HG03439 (cell line): ENCODE data around the gene GLRX.

Experiments
- ATAC-seq: cut with Tn5 transposase; IDR thresholded peaks from one replicate; pipeline ENCODE4 v1.9.1; 2021; ENCODE audit warnings: mild to moderate bottlenecking, moderate library complexity; ENCODE audit not compliant: unreplicated experiment

GLRX gene

GRCh38 chr5:95822542-95823181, at the start of gene GLRX:
TSS of gene GLRX (minus strand) at chr5:95822726. CDS start at chr5:95822662, 64 bp downstream.
- ATAC-seq: peak; percentile 58

- no peak for ATAC-seq
These were observed 48.8 kb upstream of the GLRX start for GRCh38 chr5:95871146-95871806.

GRCh38 chr5:95870105-95870672, 47.7 kb upstream of the GLRX start:
- peak; percentile 59 for ATAC-seq

GRCh38 chr5:95869173-95869855, 46.8 kb upstream of the GLRX start:
- ATAC-seq: peak; percentile 38

GRCh38 chr5:95868136-95868535, 45.6 kb upstream of the GLRX start:
- no peak for ATAC-seq

GRCh38 chr5:95866435-95867040, 44.0 kb upstream of the GLRX start:
- no peak for ATAC-seq

- no peak for ATAC-seq
These were observed 42.5 kb upstream of the GLRX start for GRCh38 chr5:95864944-95865504.

- ATAC-seq: no peak
These were observed 41.9 kb upstream of the GLRX start for GRCh38 chr5:95864456-95864855.

- ATAC-seq: no peak
These were observed 40.8 kb upstream of the GLRX start for GRCh38 chr5:95863383-95863757.

- ATAC-seq: no peak
These were observed 40.3 kb upstream of the GLRX start for GRCh38 chr5:95862671-95863382.

- no peak for ATAC-seq
These were observed 39.5 kb upstream of the GLRX start for GRCh38 chr5:95861864-95862561.

- ATAC-seq: no peak
These were observed 38.8 kb upstream of the GLRX start for GRCh38 chr5:95861221-95861863.

GRCh38 chr5:95859661-95860060, 37.1 kb upstream of the GLRX start:
- ATAC-seq: no peak

- peak; percentile 94 for ATAC-seq
These were observed 36.4 kb upstream of the GLRX start for GRCh38 chr5:95858661-95859595.

GRCh38 chr5:95858023-95858461, 35.5 kb upstream of the GLRX start:
- no peak for ATAC-seq

- no peak for ATAC-seq
These were observed 34.8 kb upstream of the GLRX start for GRCh38 chr5:95857185-95857945.

GRCh38 chr5:95856501-95856981, 34.0 kb upstream of the GLRX start:
- ATAC-seq: no peak
